H1 (cell line): ENCODE data around the gene NFXL1. TPM values are rescaled to one million over a fixed set of nuclear protein-coding genes. Genes with fewer than 3 reads are reported as not detected.

Experiments
- HDAC6 ChIP-seq: IDR thresholded peaks from one replicate; pipeline ENCODE4 v1.7.1; 2012; ENCODE audit warnings: low read depth, mild to moderate bottlenecking, inconsistent platforms, low read length, moderate library complexity
- polyA plus RNA-seq, 7 experiments: library from polyadenylated mRNA; depleted of rRNA in 3 of 7; stranded (reverse) in 5 of 7; unstranded in 2 of 7; fragments of >200 nt in 5 of 7; fragments of 200-250 nt in 2 of 7; gene quantifications; 1 replicate in 5 of 7; 2 replicates in 1 of 7; 4 replicates in 1 of 7; pipeline versions ENCODE4 v1.2.1 to v1.2.3, GENCODE V29; 2011 to 2013; ENCODE audit warnings: missing spikeins in 2 of 7, mixed read lengths in 2 of 7
- total RNA-seq: library from RNA; stranded (reverse); fragmentation: NEBNext Ultra II Directional; extraction: Animal tissue kit (Norgen Biotek cat#: 25700); gene quantifications from 2 replicates; pipeline ENCODE4 v1.2.1, GENCODE V29; 2021
- TF ChIP-seq, protein P1 (sequence below): fragments of 300-600 bp; sonication (generic); IDR thresholded peaks from 2 replicates; pipeline ENCODE4 v1.7.1; 2012; ENCODE audit warnings: low read length, moderate library complexity, mild to moderate bottlenecking, inconsistent platforms; ENCODE audit not compliant: insufficient replicate concordance

Gene NFXL1
- total and polyA plus RNA-seq, 2 of the 8 experiments (the other 6 are each of a cell fraction or from before 2014, with no cell fraction given) = 10.0 to 29.5 TPM

GRCh38 chr4:47816748-47817147, 97.6 kb downstream of the NFXL1 start (continued):
- TF ChIP-seq, protein P1, sequence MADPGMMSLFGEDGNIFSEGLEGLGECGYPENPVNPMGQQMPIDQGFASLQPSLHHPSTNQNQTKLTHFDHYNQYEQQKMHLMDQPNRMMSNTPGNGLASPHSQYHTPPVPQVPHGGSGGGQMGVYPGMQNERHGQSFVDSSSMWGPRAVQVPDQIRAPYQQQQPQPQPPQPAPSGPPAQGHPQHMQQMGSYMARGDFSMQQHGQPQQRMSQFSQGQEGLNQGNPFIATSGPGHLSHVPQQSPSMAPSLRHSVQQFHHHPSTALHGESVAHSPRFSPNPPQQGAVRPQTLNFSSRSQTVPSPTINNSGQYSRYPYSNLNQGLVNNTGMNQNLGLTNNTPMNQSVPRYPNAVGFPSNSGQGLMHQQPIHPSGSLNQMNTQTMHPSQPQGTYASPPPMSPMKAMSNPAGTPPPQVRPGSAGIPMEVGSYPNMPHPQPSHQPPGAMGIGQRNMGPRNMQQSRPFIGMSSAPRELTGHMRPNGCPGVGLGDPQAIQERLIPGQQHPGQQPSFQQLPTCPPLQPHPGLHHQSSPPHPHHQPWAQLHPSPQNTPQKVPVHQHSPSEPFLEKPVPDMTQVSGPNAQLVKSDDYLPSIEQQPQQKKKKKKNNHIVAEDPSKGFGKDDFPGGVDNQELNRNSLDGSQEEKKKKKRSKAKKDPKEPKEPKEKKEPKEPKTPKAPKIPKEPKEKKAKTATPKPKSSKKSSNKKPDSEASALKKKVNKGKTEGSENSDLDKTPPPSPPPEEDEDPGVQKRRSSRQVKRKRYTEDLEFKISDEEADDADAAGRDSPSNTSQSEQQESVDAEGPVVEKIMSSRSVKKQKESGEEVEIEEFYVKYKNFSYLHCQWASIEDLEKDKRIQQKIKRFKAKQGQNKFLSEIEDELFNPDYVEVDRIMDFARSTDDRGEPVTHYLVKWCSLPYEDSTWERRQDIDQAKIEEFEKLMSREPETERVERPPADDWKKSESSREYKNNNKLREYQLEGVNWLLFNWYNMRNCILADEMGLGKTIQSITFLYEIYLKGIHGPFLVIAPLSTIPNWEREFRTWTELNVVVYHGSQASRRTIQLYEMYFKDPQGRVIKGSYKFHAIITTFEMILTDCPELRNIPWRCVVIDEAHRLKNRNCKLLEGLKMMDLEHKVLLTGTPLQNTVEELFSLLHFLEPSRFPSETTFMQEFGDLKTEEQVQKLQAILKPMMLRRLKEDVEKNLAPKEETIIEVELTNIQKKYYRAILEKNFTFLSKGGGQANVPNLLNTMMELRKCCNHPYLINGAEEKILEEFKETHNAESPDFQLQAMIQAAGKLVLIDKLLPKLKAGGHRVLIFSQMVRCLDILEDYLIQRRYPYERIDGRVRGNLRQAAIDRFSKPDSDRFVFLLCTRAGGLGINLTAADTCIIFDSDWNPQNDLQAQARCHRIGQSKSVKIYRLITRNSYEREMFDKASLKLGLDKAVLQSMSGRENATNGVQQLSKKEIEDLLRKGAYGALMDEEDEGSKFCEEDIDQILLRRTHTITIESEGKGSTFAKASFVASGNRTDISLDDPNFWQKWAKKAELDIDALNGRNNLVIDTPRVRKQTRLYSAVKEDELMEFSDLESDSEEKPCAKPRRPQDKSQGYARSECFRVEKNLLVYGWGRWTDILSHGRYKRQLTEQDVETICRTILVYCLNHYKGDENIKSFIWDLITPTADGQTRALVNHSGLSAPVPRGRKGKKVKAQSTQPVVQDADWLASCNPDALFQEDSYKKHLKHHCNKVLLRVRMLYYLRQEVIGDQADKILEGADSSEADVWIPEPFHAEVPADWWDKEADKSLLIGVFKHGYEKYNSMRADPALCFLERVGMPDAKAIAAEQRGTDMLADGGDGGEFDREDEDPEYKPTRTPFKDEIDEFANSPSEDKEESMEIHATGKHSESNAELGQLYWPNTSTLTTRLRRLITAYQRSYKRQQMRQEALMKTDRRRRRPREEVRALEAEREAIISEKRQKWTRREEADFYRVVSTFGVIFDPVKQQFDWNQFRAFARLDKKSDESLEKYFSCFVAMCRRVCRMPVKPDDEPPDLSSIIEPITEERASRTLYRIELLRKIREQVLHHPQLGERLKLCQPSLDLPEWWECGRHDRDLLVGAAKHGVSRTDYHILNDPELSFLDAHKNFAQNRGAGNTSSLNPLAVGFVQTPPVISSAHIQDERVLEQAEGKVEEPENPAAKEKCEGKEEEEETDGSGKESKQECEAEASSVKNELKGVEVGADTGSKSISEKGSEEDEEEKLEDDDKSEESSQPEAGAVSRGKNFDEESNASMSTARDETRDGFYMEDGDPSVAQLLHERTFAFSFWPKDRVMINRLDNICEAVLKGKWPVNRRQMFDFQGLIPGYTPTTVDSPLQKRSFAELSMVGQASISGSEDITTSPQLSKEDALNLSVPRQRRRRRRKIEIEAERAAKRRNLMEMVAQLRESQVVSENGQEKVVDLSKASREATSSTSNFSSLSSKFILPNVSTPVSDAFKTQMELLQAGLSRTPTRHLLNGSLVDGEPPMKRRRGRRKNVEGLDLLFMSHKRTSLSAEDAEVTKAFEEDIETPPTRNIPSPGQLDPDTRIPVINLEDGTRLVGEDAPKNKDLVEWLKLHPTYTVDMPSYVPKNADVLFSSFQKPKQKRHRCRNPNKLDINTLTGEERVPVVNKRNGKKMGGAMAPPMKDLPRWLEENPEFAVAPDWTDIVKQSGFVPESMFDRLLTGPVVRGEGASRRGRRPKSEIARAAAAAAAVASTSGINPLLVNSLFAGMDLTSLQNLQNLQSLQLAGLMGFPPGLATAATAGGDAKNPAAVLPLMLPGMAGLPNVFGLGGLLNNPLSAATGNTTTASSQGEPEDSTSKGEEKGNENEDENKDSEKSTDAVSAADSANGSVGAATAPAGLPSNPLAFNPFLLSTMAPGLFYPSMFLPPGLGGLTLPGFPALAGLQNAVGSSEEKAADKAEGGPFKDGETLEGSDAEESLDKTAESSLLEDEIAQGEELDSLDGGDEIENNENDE = no peak
- TF ChIP-seq HDAC6 = no peak
